GM19463 (cell line): ENCODE results near the gene SETDB2.
"Not testable (repeated sequence)": the region's sequence is repeated elsewhere in the genome, so short reads cannot be mapped to it uniquely, and the experiment has no call there.

Source experiments
- ATAC-seq: cut with Tn5 transposase; IDR thresholded peaks from one replicate; pipeline ENCODE4 v1.9.1; 2021; ENCODE audit warnings: mild to moderate bottlenecking, moderate library complexity; ENCODE audit not compliant: unreplicated experiment

Gene SETDB2

GRCh38 chr13:49464621-49465325, 20.7 kb downstream of the SETDB2 start:
- no peak for ATAC-seq

- no peak for ATAC-seq
Observed at GRCh38 chr13:49466292-49466838, 22.3 kb downstream of the SETDB2 start.

- ATAC-seq, result no peak
Observed at GRCh38 chr13:49472186-49472585, 28.1 kb downstream of the SETDB2 start.

- no peak for ATAC-seq
Observed at GRCh38 chr13:49476529-49476928, 32.5 kb downstream of the SETDB2 start.

GRCh38 chr13:49481788-49482187, 37.7 kb downstream of the SETDB2 start:
- no peak for ATAC-seq

GRCh38 chr13:49488563-49488962, 44.5 kb downstream of the SETDB2 start:
- ATAC-seq, result no peak

- ATAC-seq, result no peak
Observed at GRCh38 chr13:49494645-49495044, 50.6 kb downstream of the SETDB2 start.

- ATAC-seq, result peak; percentile 83
Observed at GRCh38 chr13:49495783-49496762, 52.0 kb downstream of the SETDB2 start, which contains the start of gene PHF11. PHF11 (plus strand) TSS chr13:49495953; CDS start chr13:49496002, 49 bp downstream.

- not testable (repeated sequence) for ATAC-seq
Observed at GRCh38 chr13:49496837-49497236, 52.8 kb downstream of the SETDB2 start.

GRCh38 chr13:49497272-49497671, 53.2 kb downstream of the SETDB2 start:
- no peak for ATAC-seq

- ATAC-seq, result no peak
Observed at GRCh38 chr13:49498206-49498605, 54.1 kb downstream of the SETDB2 start.

- ATAC-seq, result no peak
Observed at GRCh38 chr13:49499889-49500660, 56.0 kb downstream of the SETDB2 start.

GRCh38 chr13:49502954-49503353, 58.9 kb downstream of the SETDB2 start:
- no peak for ATAC-seq

GRCh38 chr13:49503951-49504350, 59.9 kb downstream of the SETDB2 start:
- ATAC-seq, result no peak

- ATAC-seq, result no peak
Observed at GRCh38 chr13:49512578-49512977, 68.5 kb downstream of the SETDB2 start.

- no peak for ATAC-seq
Observed at GRCh38 chr13:49516467-49516866, 72.4 kb downstream of the SETDB2 start.

- no peak for ATAC-seq
Observed at GRCh38 chr13:49517461-49517860, 73.4 kb downstream of the SETDB2 start.

GRCh38 chr13:49521224-49521623, 77.2 kb downstream of the SETDB2 start:
- no peak for ATAC-seq

GRCh38 chr13:49524740-49525501, 80.8 kb downstream of the SETDB2 start:
- no peak for ATAC-seq

- no peak for ATAC-seq
Observed at GRCh38 chr13:49527123-49527522, 83.0 kb downstream of the SETDB2 start.
